ENCODE data around the gene IGLL1. TPM values are rescaled to one million over a fixed set of nuclear protein-coding genes. Genes with fewer than 3 reads are reported as not detected.
A peak's percentile ranks its signal among the peaks of the same experiment; 100 is the strongest.
"Not testable (repeated sequence)": the region's sequence is repeated elsewhere in the genome, so short reads cannot be mapped to it uniquely, and the experiment has no call there.

The IGLL1 gene
- total RNA-seq: not detected in 3 replicates
- long read RNA-seq: 0 reads

GRCh38 chr22:23579870-23580575 lies at the start of gene IGLL1:
IGLL1 (minus strand) TSS chr22:23580290; CDS start chr22:23580190, 100 bp downstream.
- Mint-ChIP-seq H3K4me3 (ENCODE audit: unreplicated experiment) (no peak within 1 kb of the TSS), H3K9me3 (ENCODE audit: low read depth) (no peaks in the 10 kb centered on the region), H3K27ac (ENCODE audit: unreplicated experiment) (no peak within 1 kb of the TSS), H3K27me3 (ENCODE audit: low read depth) (peaks cover 18% of the 10 kb centered on the region), H3K4me1 (ENCODE audit: low read depth) (no peaks in the 10 kb centered on the region), H3K36me3 (ENCODE audit: low read depth) (no peaks in the 10 kb centered on the region)
- no peak for DNase-seq (ENCODE audit: low spot score)
- TF ChIP-seq CTCF (IDR thresholded peaks at IDR 0.05): no peak

GRCh38 chr22:23628056-23628743 lies 48.1 kb upstream of the IGLL1 start:
- not testable (repeated sequence) for H3K27ac Mint-ChIP-seq (ENCODE audit: unreplicated experiment); H3K9me3 Mint-ChIP-seq (ENCODE audit: low read depth); H3K4me1 Mint-ChIP-seq (ENCODE audit: low read depth); H3K4me3 Mint-ChIP-seq (ENCODE audit: unreplicated experiment); DNase-seq (ENCODE audit: low spot score); H3K36me3 Mint-ChIP-seq (ENCODE audit: low read depth)
- H3K27me3 Mint-ChIP-seq (ENCODE audit: low read depth): peaks cover 11% of the 10 kb centered on the region

GRCh38 chr22:23627401-23628055 lies 47.4 kb upstream of the IGLL1 start:
- H3K4me3 Mint-ChIP-seq (ENCODE audit: unreplicated experiment); H3K36me3 Mint-ChIP-seq (ENCODE audit: low read depth); H3K4me1 Mint-ChIP-seq (ENCODE audit: low read depth); H3K9me3 Mint-ChIP-seq (ENCODE audit: low read depth); H3K27ac Mint-ChIP-seq (ENCODE audit: unreplicated experiment); DNase-seq (ENCODE audit: low spot score): not testable (repeated sequence)
- H3K27me3 Mint-ChIP-seq (ENCODE audit: low read depth): peaks cover 13% of the 10 kb centered on the region
- peak; percentile 40 for TF ChIP-seq CTCF (IDR thresholded peaks at IDR 0.05)

GRCh38 chr22:23626286-23626975 lies 46.3 kb upstream of the IGLL1 start:
- H3K4me1 Mint-ChIP-seq (ENCODE audit: low read depth): peaks cover 3% of the 10 kb centered on the region
- no peak for TF ChIP-seq CTCF (IDR thresholded peaks at IDR 0.05)
- no peak overlapping the region for H3K4me3 Mint-ChIP-seq (ENCODE audit: unreplicated experiment)
- DNase-seq (ENCODE audit: low spot score): no peak
- H3K27ac Mint-ChIP-seq (ENCODE audit: unreplicated experiment): no peak overlapping the region
- H3K27me3 Mint-ChIP-seq (ENCODE audit: low read depth): peaks cover 13% of the 10 kb centered on the region
- peaks cover 6% of the 10 kb centered on the region for H3K36me3 Mint-ChIP-seq (ENCODE audit: low read depth)
- peaks cover 4% of the 10 kb centered on the region for H3K9me3 Mint-ChIP-seq (ENCODE audit: low read depth)

- TF ChIP-seq CTCF (IDR thresholded peaks at IDR 0.05): no peak
- Mint-ChIP-seq H3K27ac (ENCODE audit: unreplicated experiment) (no peak overlapping the region), H3K4me3 (ENCODE audit: unreplicated experiment) (no peak overlapping the region), H3K36me3 (ENCODE audit: low read depth) (peaks cover 7% of the 10 kb centered on the region), H3K27me3 (ENCODE audit: low read depth) (peaks cover 17% of the 10 kb centered on the region), H3K4me1 (ENCODE audit: low read depth) (peaks cover 3% of the 10 kb centered on the region), H3K9me3 (ENCODE audit: low read depth) (peaks cover 7% of the 10 kb centered on the region)
- DNase-seq (ENCODE audit: low spot score): no peak
Measured at GRCh38 chr22:23622634-23623033, 42.5 kb upstream of the IGLL1 start.

GRCh38 chr22:23621916-23622315 lies 41.8 kb upstream of the IGLL1 start:
- H3K4me1 Mint-ChIP-seq (ENCODE audit: low read depth); H3K4me3 Mint-ChIP-seq (ENCODE audit: unreplicated experiment); H3K9me3 Mint-ChIP-seq (ENCODE audit: low read depth); H3K36me3 Mint-ChIP-seq (ENCODE audit: low read depth); H3K27ac Mint-ChIP-seq (ENCODE audit: unreplicated experiment); DNase-seq (ENCODE audit: low spot score): not testable (repeated sequence)
- H3K27me3 Mint-ChIP-seq (ENCODE audit: low read depth): peaks cover 18% of the 10 kb centered on the region

Data from chondrocyte (in vitro differentiated cells).